Testis (tissue), 2 donors: Measurements from ENCODE around the gene DHX8.

Experiments
- CTCF ChIP-seq, 3 experiments: fragments of 450-650 bp in 2 of 3; fragments of 200-600 bp in 1 of 3; sonication (generic) in 1 of 3; IDR thresholded peaks; one replicate each; pipeline ENCODE4 v1.5.1; 2016 to 2019; ENCODE audit warnings: antibody characterized with exemption in 3 of 3, mild to moderate bottlenecking in 2 of 3, moderate library complexity in 1 of 3
- POLR2A ChIP-seq: fragments of 450-650 bp; IDR thresholded peaks from one replicate; pipeline ENCODE4 v1.6.1; 2017; ENCODE audit warnings: antibody characterized with exemption, mild to moderate bottlenecking, moderate library complexity

GRCh38 chr17:43457362-43457692, 26.4 kb upstream of the DHX8 start:
- TF ChIP-seq POLR2A (no peak), CTCF (IDR thresholded peaks at IDR 0.05) (no peak)
